Hepatocyte (in vitro differentiated cells): ENCODE results near the gene EXOC3L4. TPM values are rescaled to one million over a fixed set of nuclear protein-coding genes. Genes with fewer than 3 reads are reported as not detected.
"Not testable (repeated sequence)": the region's sequence is repeated elsewhere in the genome, so short reads cannot be mapped to it uniquely, and the experiment has no call there.

Experiments used
- DNase-seq: peaks from one replicate; pipeline ENCODE4 v3.0.0-alpha.2; 2016; ENCODE audit warnings: low spot score
- H2AFZ ChIP-seq: fragments of 200-600 bp; sonication (generic); 2 replicates; pipeline ENCODE4 v1.6.0; 2016; ENCODE audit warnings: antibody characterized with exemption, mild to moderate bottlenecking
- H3K27ac ChIP-seq: fragments of 200-600 bp; sonication (generic); 2 replicates; pipeline ENCODE4 v1.5.1; 2016; ENCODE audit warnings: mild to moderate bottlenecking
- H3K27me3 ChIP-seq: fragments of 200-600 bp; sonication (generic); 2 replicates; pipeline ENCODE4 v1.6.1; 2016
- H3K36me3 ChIP-seq: fragments of 200-600 bp; sonication (generic); replicated peaks from 2 replicates; pipeline ENCODE4 v1.5.1; 2016; ENCODE audit warnings: low read depth; ENCODE audit not compliant: insufficient read depth
- H3K4me1 ChIP-seq: fragments of 200-600 bp; sonication (generic); 2 replicates; pipeline ENCODE4 v1.5.1; 2016; ENCODE audit warnings: mild to moderate bottlenecking, moderate library complexity; ENCODE audit not compliant: insufficient read depth
- H3K4me2 ChIP-seq: fragments of 200-600 bp; sonication (generic); 2 replicates; pipeline ENCODE4 v1.6.0; 2016
- H3K4me3 ChIP-seq: fragments of 200-600 bp; sonication (generic); 2 replicates; pipeline ENCODE4 v1.5.1; 2016; ENCODE audit warnings: mild to moderate bottlenecking
- H3K79me2 ChIP-seq: fragments of 200-600 bp; sonication (generic); 2 replicates; pipeline ENCODE4 v1.6.0; 2017; ENCODE audit warnings: mild to moderate bottlenecking
- H3K9me2 ChIP-seq: fragments of 200-600 bp; sonication (generic); replicated peaks from 2 replicates; pipeline ENCODE4 v1.6.0; 2017; ENCODE audit warnings: mild to moderate bottlenecking; ENCODE audit not compliant: insufficient read depth
- H3K9me3 ChIP-seq: fragments of 200-600 bp; sonication (generic); 2 replicates; pipeline ENCODE4 v1.5.1; 2016; ENCODE audit warnings: low read depth, mild to moderate bottlenecking
- H4K20me1 ChIP-seq: fragments of 200-600 bp; sonication (generic); 2 replicates; pipeline ENCODE4 v1.6.0; 2016; ENCODE audit warnings: mild to moderate bottlenecking; ENCODE audit not compliant: insufficient read depth, poor library complexity, severe bottlenecking
- CTCF ChIP-seq: fragments of 200-600 bp; sonication (generic); IDR thresholded peaks from 2 replicates; pipeline ENCODE4 v1.5.1; 2016; ENCODE audit warnings: antibody characterized with exemption, mild to moderate bottlenecking; ENCODE audit not compliant: poor library complexity
- EZH2 ChIP-seq: fragments of 200-600 bp; sonication (generic); IDR thresholded peaks from 2 replicates; pipeline ENCODE4 v1.6.1; 2016; ENCODE audit warnings: antibody characterized with exemption, mild to moderate bottlenecking, borderline replicate concordance
- EZH2phosphoT487 ChIP-seq: fragments of 200-600 bp; sonication (generic); IDR thresholded peaks from one replicate; pipeline ENCODE4 v1.6.1; 2018; ENCODE audit warnings: antibody characterized with exemption, mild to moderate bottlenecking, low read depth, moderate library complexity; ENCODE audit not compliant: unreplicated experiment, severe bottlenecking
- WGBS: methylation state at CpG from one replicate; pipeline ENCODE4 v1.1.6; 2016; ENCODE audit warnings: low lambda C conversion rate; ENCODE audit errors: missing lambda C conversion rate; 5-methylcytosine and 5-hydroxymethylcytosine counted together
- polyA plus RNA-seq: library from polyadenylated mRNA; unstranded; fragments of >200 nt; fragmentation: Nextera tagmentation; extraction: Ambion mirVana; gene quantifications from 2 replicates; pipeline ENCODE4 v1.2.1, GENCODE V29; 2016
- total RNA-seq: library from RNA; depleted of rRNA; stranded (reverse); fragments of >200 nt; gene quantifications from 2 replicates; pipeline ENCODE4 v1.2.3, GENCODE V29; 2014

Gene EXOC3L4
- total and polyA plus RNA-seq, 2 experiments from 2014 or later: 35.3 to 40.3 TPM

GRCh38 chr14:103112400-103113243 lies 18.1 kb downstream of the EXOC3L4 start:
- TF ChIP-seq EZH2 (no peak), EZH2phosphoT487 (no peak), CTCF (no peak)
- Histone ChIP-seq H3K4me3 (no peak overlapping the region), H2AFZ (no peak overlapping the region), H3K9me2 (no peaks in the 10 kb centered on the region), H3K4me2 (no peak overlapping the region), H3K27ac (no peak overlapping the region), H3K4me1 (peaks cover 19% of the 10 kb centered on the region), H3K36me3 (no peaks in the 10 kb centered on the region), H3K9me3 (no peaks in the 10 kb centered on the region), H4K20me1 (no peaks in the 10 kb centered on the region), H3K79me2 (no peaks in the 10 kb centered on the region), H3K27me3 (no peaks in the 10 kb centered on the region)
- no peak for DNase-seq
- whole genome bisulfite sequencing: 81% methylated on average over 11 of the region's 11 CpGs

GRCh38 chr14:103113303-103113702 lies 18.8 kb downstream of the EXOC3L4 start:
- WGBS: 84% methylated on average over 5 of the region's 5 CpGs
- H3K27ac ChIP-seq: no peak overlapping the region
- no peaks in the 10 kb centered on the region for H3K9me3 ChIP-seq
- no peaks in the 10 kb centered on the region for H3K36me3 ChIP-seq
- H3K27me3 ChIP-seq: no peaks in the 10 kb centered on the region
- TF ChIP-seq EZH2phosphoT487 (no peak), CTCF (no peak), EZH2 (no peak)
- H2AFZ ChIP-seq: no peak overlapping the region
- H3K9me2 ChIP-seq: no peaks in the 10 kb centered on the region
- peaks cover 19% of the 10 kb centered on the region for H3K4me1 ChIP-seq
- no peaks in the 10 kb centered on the region for H3K79me2 ChIP-seq
- H3K4me3 ChIP-seq: no peak overlapping the region
- DNase-seq: no peak
- no peaks in the 10 kb centered on the region for H4K20me1 ChIP-seq
- no peak overlapping the region for H3K4me2 ChIP-seq

- 89% methylated on average over 11 of the region's 13 CpGs for WGBS
- Histone ChIP-seq H3K27ac (no peak overlapping the region), H2AFZ (no peak overlapping the region)
Observed at GRCh38 chr14:103113774-103114173, 19.2 kb downstream of the EXOC3L4 start.

GRCh38 chr14:103115086-103115679 lies 20.7 kb downstream of the EXOC3L4 start:
- H3K4me2 ChIP-seq: not testable (repeated sequence)

More at GRCh38 chr14:103113774-103114173, 19.2 kb downstream of the EXOC3L4 start:
- no peak for DNase-seq
- TF ChIP-seq EZH2: no peak
- Histone ChIP-seq H3K27me3 (no peaks in the 10 kb centered on the region), H4K20me1 (no peaks in the 10 kb centered on the region), H3K79me2 (no peaks in the 10 kb centered on the region), H3K4me2 (no peak overlapping the region), H3K9me2 (no peaks in the 10 kb centered on the region), H3K36me3 (no peaks in the 10 kb centered on the region), H3K4me1 (peaks cover 19% of the 10 kb centered on the region), H3K9me3 (no peaks in the 10 kb centered on the region), H3K4me3 (no peak overlapping the region)

More at GRCh38 chr14:103115086-103115679, 20.7 kb downstream of the EXOC3L4 start:
- not testable (repeated sequence) for H3K36me3 ChIP-seq, H2AFZ ChIP-seq, DNase-seq, H3K9me2 ChIP-seq, H3K27ac ChIP-seq, H3K9me3 ChIP-seq, H4K20me1 ChIP-seq, H3K79me2 ChIP-seq, H3K27me3 ChIP-seq, H3K4me3 ChIP-seq
- 85% methylated on average over 12 of the region's 12 CpGs for WGBS
- H3K4me1 ChIP-seq: peaks cover 10% of the 10 kb centered on the region
